C4-2B (cell line): Measurements from ENCODE around the gene ARHGAP12.

Experiments used
- CTCF ChIP-seq: fragments of 450-650 bp; conservative IDR thresholded peaks from 2 replicates; pipeline ENCODE4 v1.5.1; 2017; ENCODE audit warnings: mild to moderate bottlenecking
- ZFX ChIP-seq: fragments of 450-650 bp; IDR thresholded peaks from 2 replicates; pipeline ENCODE4 v1.6.1; 2017

- TF ChIP-seq CTCF (no peak), ZFX (no peak)
Measured at GRCh38 chr10:31887850-31888249, 40.8 kb downstream of the ARHGAP12 start.
